SH-SY5Y (cell line): ENCODE measurements around the gene CCDC170.

Experiments used
- GATA2 ChIP-seq: IDR thresholded peaks from 2 replicates; pipeline ENCODE4 v1.6.1; 2011; ENCODE audit warnings: mild to moderate bottlenecking, low read depth, low read length
- GATA3 ChIP-seq: IDR thresholded peaks from 2 replicates; pipeline ENCODE4 v1.6.1; 2011; ENCODE audit warnings: low read depth, mild to moderate bottlenecking, low read length, moderate library complexity

DNA sequence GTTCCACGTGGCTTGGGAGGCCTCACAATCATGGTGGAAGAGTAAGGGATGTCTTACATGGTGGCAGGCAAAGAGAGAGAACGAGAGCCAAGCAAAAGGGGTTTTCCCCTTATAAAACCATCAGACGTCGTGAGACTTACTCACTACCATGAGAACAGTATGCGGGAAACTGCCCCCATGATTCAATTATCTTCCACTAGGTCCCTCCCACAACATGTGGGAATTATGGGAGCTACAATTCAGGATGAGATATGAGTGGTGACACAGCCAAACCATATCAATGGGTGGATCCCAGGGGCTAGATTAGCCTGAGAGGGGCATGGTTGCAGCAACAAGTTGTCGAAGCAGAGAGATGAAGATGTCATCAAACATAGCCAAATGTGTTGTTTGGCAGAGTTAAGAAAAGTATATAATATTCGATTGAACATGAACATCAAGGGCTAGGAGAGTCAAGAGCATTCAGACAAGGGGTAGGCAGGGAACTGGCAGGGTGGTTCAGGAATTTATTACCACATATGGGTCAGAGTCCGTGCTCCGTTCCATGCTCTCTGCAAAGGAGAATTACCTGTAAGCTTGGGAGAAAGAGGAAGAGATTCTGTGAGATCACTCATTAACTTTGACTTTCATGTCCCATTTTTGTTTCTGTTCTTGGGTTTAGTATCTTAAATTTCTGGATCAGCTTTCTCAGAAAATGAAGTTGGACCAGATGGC lies 98.8 kb downstream of the CCDC170 start:
- TF ChIP-seq GATA2 (no peak), GATA3 (no peak)
